Right lobe of liver (tissue), 6 donors: ENCODE data around the gene ISL1. TPM values are rescaled to one million over a fixed set of nuclear protein-coding genes. Genes with fewer than 3 reads are reported as not detected.

Experiments used
- ATAC-seq, 4 donors: fragments of 200-7000 bp; cut with Tn5 transposase; one replicate each; pipeline ENCODE4 v1.9.1; 2020; ENCODE audit warnings: mild to moderate bottlenecking in 4 of 4, moderate library complexity in 4 of 4
- DNase-seq, 3 donors: peaks; one replicate each; pipeline ENCODE4 v3.0.0-alpha.2; 2020
- H3K27ac ChIP-seq, 3 donors: fragments of 200-600 bp; one replicate each; pipeline ENCODE4 v1.8.0; 2022
- H3K27me3 ChIP-seq, 2 donors: fragments of 200-600 bp; one replicate each; pipeline ENCODE4 v1.8.0; 2022
- H3K36me3 ChIP-seq, 4 donors: fragments of 200-600 bp; sonication (generic) in 1 of 4; one replicate each; pipeline versions ENCODE4 v1.5.1 to v1.8.0; 2017 to 2022; ENCODE audit warnings: control low read depth in 1 of 4
- H3K4me1 ChIP-seq, 4 donors: fragments of 200-600 bp; sonication (generic) in 1 of 4; one replicate each; pipeline versions ENCODE4 v1.5.1 to v1.8.0; 2017 to 2022; ENCODE audit warnings: control low read depth in 1 of 4
- H3K4me3 ChIP-seq, 3 donors: fragments of 200-600 bp; one replicate each; pipeline ENCODE4 v1.8.0; 2022
- H3K9me3 ChIP-seq, 4 donors: fragments of 200-600 bp; sonication (generic) in 1 of 4; one replicate each; pipeline versions ENCODE4 v1.5.1 to v1.8.0; 2017 to 2022; ENCODE audit warnings: control low read depth in 1 of 4
- CTCF ChIP-seq, 4 donors: fragments of 200-600 bp in 3 of 4; fragments of 450-650 bp in 1 of 4; IDR thresholded peaks; one replicate each; pipeline versions ENCODE4 v1.5.1 to v1.8.0; 2016 to 2022; ENCODE audit warnings: antibody characterized with exemption in 4 of 4, mild to moderate bottlenecking in 2 of 4
- POLR2A ChIP-seq: fragments of 450-650 bp; IDR thresholded peaks from one replicate; pipeline ENCODE4 v1.6.1; 2017; ENCODE audit warnings: antibody characterized with exemption, mild to moderate bottlenecking
- WGBS: methylation state at CpG from one replicate; pipeline ENCODE4 v1.1.6; 2018; ENCODE audit warnings: low coverage, low lambda C conversion rate; ENCODE audit not compliant: insufficient coverage; ENCODE audit errors: missing lambda C conversion rate; 5-methylcytosine and 5-hydroxymethylcytosine counted together
- intact Hi-C, 2 donors: fragments of 100-400 bp; cut with DNase I; formaldehyde crosslinking; loops; one replicate each; pipeline versions ENCODE4 v1.11.2 to v1.14.1; 2022
- total RNA-seq, 6 experiments: library from RNA; depleted of rRNA in 2 of 6; stranded (reverse); fragments of >200 nt in 2 of 6; fragmentation: NEBNext Ultra II Directional in 3 of 6; extraction: Animal tissue kit (Norgen Biotek cat#: 25700) in 3 of 6; gene quantifications; one replicate each; pipeline versions ENCODE4 v1.1.0 to v1.2.4, GENCODE V29; 2016 to 2023
- donor health status: DM: no; HTN: yes; CAD: no.
- donor health status: DM: no; HTN: no; CAD: no.
- donor health status: DM: no; HTN: no; CAD: no.
- donor health status: DM: no; HTN: yes; CAD: no.
- donor health status: DM: no; HTN: yes; CAD: no.

The ISL1 gene
- total RNA-seq, 6 experiments from 2014 or later = not detected

DNA sequence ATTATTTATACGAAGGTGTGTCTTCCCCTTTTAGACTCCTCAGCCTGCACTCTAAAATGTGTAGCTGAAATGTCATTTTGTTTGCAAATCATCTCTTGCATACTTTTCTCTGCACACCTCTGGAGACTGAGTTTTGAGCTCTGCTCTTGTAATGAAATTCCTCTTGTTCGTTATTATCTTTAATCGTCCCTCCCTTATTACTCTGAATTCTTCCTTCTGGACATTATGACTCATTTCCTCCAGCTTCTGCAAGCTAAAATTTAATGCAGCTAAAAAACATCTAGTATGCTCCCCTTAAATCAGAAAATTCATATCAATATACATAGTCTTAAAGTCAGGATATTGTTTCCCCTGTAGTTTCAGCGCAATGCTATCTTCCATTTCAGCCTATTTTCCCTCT lies 13.5 kb downstream of the ISL1 start:
- 11% methylated on average over 4 of the region's 4 CpGs for WGBS
- H3K27ac ChIP-seq = no peak overlapping the region

GRCh38 chr5:51397996-51398395 lies 14.7 kb downstream of the ISL1 start:
- 0% methylated on average over 7 of the region's 7 CpGs for WGBS
- no peak for TF ChIP-seq CTCF (IDR thresholded peaks at IDR 0.05)
- TF ChIP-seq POLR2A = no peak
- Histone ChIP-seq H3K4me3 (no peak overlapping the region), H3K4me1 (no peaks in the 10 kb centered on the region), H3K9me3 (no peaks in the 10 kb centered on the region), H3K27me3 (peaks cover 0 to 26% of the 10 kb centered on the region in 2 donors), H3K27ac (no peak overlapping the region), H3K36me3 (no peaks in the 10 kb centered on the region)
- intact Hi-C loops = no loop called here
- no peak for DNase-seq
- no peak for ATAC-seq

More for the DNA sequence above, 13.5 kb downstream of the ISL1 start:
- no peak for TF ChIP-seq CTCF (IDR thresholded peaks at IDR 0.05)
- TF ChIP-seq POLR2A = no peak
- DNase-seq (no peak), ATAC-seq (no peak)
- no peak overlapping the region for H3K4me3 ChIP-seq
- no peaks in the 10 kb centered on the region for H3K4me1 ChIP-seq
- peaks cover 0 to 26% of the 10 kb centered on the region in 2 donors for H3K27me3 ChIP-seq
- intact Hi-C loops = no loop called here
- no peaks in the 10 kb centered on the region for H3K9me3 ChIP-seq
- H3K36me3 ChIP-seq = no peaks in the 10 kb centered on the region

GRCh38 chr5:51398875-51399642 lies 15.8 kb downstream of the ISL1 start:
- Histone ChIP-seq H3K4me1 (no peaks in the 10 kb centered on the region), H3K36me3 (no peaks in the 10 kb centered on the region), H3K27ac (no peak overlapping the region), H3K27me3 (peaks cover 0 to 20% of the 10 kb centered on the region in 2 donors), H3K9me3 (no peaks in the 10 kb centered on the region), H3K4me3 (no peak overlapping the region)
- intact Hi-C loops = no loop called here
- 4% methylated on average over 14 of the region's 57 CpGs for WGBS
- DNase-seq (no peak), ATAC-seq (no peak)
- no peak for TF ChIP-seq POLR2A
- TF ChIP-seq CTCF (IDR thresholded peaks at IDR 0.05) = no peak

- H3K27ac ChIP-seq = no peak overlapping the region
- DNase-seq (no peak), ATAC-seq (no peak)
- TF ChIP-seq CTCF (IDR thresholded peaks at IDR 0.05) = no peak
- TF ChIP-seq POLR2A = no peak
- no peak overlapping the region for H3K4me3 ChIP-seq
- peaks cover 0 to 19% of the 10 kb centered on the region in 2 donors for H3K27me3 ChIP-seq
- H3K4me1 ChIP-seq = no peaks in the 10 kb centered on the region
- no peaks in the 10 kb centered on the region for H3K36me3 ChIP-seq
- 6% methylated on average over 10 of the region's 10 CpGs for WGBS
- no peaks in the 10 kb centered on the region for H3K9me3 ChIP-seq
- intact Hi-C loops = no loop called here
Measured at GRCh38 chr5:51399643-51400006, 16.4 kb downstream of the ISL1 start.
